Hepatic stellate cell (primary cell): Measurements from ENCODE around the gene ATG2B.
"Not testable (repeated sequence)": the region's sequence is repeated elsewhere in the genome, so short reads cannot be mapped to it uniquely, and the experiment has no call there.

Experiments
- DNase-seq: peaks from one replicate; pipeline ENCODE4 v3.0.0; 2011; ENCODE audit warnings: low spot score

ATG2B gene

DNA sequence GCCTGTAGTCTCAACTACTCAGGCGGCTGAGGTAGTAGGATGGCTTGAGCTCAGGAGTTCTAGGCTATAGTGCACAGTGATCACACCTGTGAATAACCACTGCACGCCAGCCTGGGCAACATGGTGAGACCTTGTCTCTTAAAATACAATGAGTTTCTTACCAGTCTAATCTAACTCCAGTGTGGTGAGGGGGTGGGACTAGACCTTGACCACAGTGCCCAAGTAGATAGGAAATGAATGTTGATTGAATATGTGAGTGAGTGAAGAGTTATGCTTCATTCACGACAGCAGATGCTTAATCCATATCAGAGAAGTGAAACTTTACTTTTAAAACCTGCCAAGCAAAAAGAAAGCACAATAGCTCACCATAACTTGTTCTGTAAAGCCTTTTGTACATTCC, 17.6 kb upstream of the ATG2B start:
- no peak for DNase-seq

DNA sequence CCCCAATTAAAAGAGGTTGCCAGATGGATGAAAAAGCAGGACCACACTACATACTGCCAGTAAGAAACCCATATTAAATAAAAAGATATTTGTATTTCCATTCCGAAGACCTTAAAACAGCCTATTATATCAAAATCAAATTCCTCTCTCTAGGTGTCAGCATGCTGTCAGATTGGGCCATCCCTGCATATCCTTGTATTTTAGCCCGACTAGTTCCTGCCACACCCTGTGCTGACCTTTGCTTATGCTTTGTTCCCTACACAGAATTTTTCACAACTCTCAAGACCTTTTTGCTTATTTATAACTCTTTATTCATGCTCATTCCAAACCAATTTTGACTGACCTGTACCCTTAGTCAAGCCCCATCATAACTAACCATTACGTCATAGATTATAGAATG, 13.0 kb upstream of the ATG2B start:
- DNase-seq = no peak

DNA sequence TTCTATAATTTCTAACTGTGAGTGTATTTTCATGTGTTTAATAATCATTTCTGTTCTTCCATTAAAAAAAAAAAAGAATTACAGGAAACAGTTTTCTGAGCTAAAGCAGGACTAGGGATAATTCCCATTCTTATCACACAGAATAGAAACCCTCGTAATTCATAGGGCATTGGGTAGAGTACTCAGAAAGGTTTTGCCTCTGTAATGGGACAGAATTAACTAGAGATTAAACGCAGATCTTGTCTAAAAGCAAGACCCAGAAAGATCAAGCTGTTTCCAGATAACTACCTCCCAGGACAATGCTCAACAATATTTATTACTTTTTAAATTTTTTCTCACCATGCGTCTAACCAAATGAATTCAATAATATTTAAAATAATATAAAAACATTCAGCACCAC, 10.4 kb upstream of the ATG2B start:
- no peak for DNase-seq

DNA sequence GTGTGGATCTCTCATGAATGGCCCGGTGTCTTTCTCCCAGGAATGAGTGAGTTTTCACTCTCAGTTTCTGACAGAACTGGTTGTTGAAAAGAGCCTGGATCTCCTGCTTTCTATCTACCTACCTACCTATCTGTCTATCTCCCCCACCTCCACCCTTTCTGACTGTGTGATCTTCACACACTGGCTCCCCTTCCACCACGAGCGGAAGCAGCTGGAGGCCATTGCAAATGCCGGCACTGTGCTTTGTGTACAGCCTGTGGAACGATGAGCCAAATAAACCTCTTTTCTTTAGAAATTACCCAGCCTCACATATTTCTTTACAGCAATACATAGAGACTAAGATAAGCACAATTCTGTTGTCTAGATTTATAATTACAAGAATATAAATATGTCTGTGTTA, 7.4 kb upstream of the ATG2B start:
- DNase-seq = no peak

DNA sequence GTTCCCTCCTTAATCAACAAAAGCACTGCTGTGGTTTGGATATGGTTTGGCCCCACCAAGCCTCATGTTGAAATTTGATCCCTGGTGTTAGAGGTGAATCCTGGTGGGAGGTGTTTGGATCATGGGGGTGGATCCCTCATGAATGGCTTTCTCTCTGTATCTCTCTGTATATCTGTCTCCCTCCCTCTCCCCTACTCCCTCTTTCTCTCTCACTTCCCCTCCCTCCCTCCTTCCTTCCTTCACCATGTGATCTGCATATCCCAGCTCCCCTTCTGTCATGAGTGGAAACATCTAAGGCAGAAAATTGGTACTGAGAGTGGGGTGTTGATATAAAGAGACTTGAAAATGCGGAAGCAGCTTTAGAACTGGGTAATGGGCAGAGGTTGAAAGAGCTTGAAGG, 5.4 kb upstream of the ATG2B start:
- no peak for DNase-seq

DNA sequence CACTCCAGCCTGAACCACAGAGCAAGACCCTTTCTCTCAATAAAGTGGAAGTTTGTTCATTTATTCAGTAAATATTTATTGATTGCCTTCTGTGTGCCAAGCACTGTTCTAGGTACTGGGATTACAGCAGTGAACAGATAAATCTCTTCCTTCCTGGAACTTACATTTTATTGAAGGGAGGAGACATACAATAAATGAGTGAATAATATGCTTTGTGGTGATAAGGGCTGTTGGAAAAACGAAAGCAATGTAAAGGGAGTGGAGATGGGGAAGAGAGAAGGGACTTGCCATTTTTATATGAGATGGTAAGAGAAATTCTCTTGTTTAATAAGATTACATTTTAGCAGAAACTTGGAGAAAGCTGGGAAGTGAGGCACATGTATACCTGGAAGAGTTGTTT, 1.8 kb upstream of the ATG2B start:
- no peak for DNase-seq

DNA sequence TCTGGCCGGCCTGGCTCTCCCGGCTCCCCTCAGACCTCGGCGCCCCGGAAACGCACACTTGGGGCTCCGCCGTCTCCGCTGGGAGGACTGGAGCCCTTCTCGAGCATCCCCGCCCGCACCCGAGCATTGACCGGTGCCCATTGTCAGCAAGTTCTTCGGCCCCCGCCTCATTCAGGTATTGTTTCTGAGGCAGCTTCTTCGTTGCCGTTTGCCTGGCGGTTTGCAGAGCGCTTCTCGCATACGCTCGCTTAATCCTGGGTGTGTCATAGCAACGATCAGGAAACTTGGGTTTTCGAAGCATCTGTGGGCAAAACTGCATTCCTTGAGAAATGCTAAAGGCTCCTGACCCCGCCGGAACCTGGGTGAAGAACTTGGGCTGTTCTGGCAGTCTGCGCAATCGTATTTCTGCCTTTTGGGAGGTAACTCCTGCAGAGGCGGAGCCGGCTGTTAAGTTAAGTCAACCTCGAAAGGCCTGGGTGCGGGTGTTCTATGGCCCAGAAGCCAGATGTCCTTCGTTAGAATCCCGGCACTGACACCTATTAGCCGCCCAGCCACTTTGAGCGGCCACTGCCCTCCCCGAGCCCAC, 703 bp upstream of the ATG2B start:
- peak; percentile 43 for DNase-seq

DNA sequence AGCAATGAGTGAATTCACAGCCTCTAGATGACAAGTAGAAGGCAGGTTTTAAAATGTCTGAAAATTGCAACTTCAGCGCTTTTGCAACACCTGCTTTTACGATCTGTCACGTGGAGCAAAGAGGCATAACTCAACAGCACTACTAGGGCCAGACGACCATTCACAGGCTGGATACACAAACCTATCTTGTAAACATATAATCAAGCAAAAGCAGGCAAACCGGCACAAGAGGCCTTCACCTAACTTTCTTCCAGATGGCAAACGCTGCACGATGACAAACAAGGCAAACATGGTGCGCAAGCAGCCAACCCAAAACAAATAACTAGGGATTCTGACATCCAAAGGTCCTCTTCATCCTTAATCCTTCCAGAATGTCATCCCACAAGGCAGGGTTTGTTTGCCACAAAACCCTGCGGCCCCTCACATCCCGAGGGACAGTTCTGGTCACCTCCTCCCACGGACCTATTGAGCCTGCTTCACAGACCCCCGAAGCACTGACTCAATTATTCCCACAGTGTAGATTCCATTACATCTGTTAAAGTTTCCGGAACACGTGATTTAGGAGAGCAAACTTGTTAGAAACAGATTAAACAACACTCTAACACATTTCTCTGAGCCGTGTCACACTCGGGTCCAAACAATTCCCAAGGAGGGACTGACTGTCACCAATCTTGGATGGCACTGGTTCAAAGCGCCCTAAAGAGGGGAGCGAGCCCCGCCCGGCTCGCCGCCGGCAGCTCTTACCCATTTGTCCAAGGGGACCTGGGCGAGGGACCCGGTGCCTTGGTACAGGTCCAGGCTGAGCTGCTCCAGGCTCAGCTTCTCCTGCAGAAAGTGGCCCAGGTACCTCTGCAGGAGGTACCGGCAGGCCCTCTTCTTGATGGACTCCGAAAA, 823 bp downstream of the ATG2B start:
- DNase-seq = peak; percentile 18

DNA sequence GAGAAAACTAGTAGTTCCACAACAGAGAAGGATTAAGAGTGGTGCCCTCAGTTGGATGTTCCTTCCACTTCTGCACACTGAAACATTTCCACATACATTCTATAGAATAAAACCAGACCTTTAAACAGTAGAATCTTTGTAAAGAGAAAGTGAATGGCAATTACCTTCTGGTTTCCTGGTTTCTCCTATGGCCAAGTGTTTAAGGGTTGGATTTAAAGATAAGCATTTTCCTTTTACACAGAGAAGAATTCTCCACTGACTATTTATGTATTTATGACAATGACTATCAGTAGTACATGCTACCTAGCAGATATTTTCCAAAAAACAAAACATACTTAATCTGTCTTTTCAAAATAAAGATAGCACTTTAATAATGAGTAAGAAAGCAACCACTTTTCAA, 3.2 kb downstream of the ATG2B start:
- no peak for DNase-seq

DNA sequence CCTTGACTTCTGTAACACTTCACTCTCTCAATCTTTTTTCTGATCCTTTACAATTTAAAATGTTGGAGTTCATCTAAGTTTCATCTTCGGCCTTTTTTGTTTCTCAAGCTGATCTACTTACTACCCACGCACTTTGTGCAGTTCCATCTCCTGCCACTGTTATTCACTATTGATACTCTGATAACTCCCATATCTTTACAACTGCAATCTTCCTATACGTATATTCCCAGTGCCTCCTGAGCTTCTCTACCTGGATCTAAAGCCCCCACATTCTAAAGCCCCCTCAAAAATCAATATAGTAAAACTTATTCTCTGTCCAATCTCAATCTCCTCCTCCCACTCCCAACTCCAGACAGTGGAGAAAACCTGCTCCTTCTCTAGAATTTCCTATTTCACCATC, 5.9 kb downstream of the ATG2B start:
- no peak for DNase-seq

DNA sequence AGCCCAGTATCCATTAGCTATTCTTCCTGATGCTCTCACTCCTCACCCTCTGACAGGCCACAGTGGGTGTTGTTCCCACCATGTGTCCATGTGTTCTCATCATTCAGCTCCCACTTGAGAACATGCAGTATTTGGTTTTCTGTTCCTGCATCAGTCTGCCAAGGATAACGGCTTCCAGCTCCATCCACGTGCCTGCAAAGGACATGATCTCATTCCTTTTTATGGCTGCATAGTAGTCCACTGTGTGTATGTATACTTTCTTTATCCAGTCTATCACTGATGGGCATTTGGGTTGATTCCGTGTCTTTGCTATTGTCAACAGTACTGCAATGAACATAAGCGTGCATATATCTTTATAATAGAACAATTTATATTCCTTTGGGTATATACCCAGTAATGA, 8.9 kb downstream of the ATG2B start:
- DNase-seq = no peak

DNA sequence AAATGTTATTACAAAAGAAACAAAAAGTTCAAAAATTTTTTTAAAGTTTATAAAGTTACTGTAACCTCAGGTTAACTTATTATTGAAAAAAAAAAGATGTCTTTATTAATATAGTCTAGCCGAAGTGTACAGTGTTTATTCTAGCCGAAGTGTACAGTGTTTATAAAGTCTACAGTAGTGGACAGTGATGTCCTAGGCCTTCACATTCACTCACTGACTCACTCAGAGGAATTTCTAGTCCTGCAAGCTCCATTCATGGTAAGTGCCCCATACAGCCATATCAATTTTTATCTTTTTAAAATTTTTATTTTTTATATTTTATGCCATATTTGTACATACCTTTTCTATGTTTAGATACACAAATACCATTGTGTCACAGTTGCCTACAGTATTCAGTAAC, 10.4 kb downstream of the ATG2B start:
- no peak for DNase-seq

DNA sequence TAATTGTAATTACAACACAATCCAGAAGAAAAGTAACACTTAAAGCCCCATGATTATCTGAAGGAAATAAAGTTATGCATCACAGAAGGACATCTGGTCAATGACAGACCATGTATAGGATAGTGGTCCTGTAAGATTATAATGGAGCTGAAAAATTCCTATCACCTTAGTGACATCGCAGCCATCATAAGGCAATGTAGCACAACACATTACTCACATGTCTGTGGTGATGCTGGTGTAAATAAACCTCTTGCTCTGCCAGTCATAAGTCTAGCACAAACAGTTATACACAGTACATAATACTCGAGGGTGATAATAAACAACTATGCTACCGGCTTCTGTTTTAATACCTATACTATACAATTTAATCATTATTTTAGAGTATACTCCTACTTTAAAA, 11.2 kb downstream of the ATG2B start:
- DNase-seq = no peak

DNA sequence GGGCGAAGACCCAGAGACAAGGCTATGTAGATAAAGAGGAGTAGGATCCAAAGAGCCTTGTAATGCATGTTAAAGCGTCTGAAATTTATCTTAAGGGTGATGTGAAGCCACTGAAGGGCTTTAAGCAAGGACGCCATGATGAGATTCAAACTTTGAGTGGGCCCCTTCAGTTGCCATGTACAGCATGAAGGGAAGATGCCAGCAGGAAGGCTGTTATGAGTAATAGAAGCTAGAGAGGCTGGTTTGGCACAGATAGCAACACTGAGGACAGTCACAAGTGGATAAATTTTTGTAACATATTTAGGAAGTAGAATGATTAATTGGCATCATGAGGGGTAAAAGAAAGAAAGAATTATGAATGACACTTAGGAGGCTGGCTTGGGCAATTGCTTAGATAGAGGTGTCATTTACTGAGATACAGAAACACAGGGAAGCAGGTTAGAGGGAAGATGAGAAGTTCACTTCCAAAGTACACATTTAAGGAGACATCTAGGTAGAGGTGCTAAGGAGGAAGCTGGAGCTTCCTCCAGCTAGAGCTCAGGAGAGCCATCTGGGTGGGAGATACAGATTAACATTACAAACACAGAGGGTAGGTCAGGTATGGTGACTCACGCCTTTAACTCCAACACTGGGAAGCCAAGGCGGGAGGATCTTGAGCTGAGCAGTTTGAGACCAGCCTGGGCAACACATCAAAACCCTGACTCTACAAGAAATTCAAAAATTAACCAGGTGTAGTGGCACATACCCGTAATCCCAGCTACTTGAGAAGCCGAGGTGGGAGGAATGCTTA, 13.7 kb downstream of the ATG2B start:
- DNase-seq = no peak

DNA sequence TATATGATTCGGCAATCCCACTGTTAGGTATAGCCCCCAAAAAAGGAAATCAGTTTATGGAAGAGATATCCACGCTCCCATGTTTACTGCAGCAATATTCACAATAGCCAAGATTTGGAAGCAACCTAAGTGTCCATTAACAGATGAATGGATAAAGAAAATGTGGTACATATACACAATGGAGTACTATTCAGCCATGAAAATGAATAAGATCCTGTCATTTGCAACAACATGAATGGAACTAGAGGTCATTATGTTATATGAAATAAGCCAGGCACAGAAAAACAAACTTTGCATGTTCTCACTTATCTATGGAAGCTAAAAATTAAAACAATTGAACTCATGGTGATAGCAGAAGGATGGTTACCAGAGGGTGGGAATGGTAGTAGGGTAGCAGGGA, 15.2 kb downstream of the ATG2B start:
- not testable (repeated sequence) for DNase-seq

DNA sequence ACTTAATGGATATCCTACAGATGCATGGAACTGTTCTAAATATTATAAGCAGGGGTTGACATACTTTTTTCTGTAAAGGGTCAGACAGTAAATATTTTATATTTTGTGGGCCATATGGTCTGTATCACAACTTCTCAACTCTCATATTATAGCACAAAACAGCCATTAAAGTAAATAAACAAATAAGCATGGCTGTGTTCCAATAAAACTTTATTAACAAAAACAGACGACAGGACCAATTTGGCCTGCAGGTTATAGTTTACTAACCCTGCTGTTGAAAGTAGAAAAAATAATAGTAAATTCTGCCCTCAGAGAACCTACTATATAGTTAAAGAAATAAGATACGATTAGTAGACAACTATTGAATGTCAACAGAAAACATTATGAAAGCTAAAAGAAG, 17.5 kb downstream of the ATG2B start:
- DNase-seq = no peak

DNA sequence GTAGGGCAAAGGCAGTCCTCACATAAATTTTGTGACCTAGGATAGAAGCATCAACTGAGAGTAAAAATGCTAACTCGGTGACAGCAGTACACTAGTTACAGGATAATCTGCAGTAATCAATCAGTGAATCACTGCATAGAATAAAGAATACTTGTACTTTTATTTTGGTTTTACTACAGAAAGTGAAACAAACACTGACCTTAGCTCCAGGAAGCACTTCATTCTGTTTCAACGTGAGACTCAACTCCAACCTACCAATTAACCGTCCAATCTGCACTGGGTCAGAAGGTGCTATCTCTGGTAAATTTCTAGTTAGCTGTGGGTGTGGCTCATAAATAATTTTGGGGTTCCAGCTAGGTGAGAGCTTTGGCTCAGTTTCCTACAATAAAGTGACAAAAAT, 21.8 kb downstream of the ATG2B start:
- no peak for DNase-seq

DNA sequence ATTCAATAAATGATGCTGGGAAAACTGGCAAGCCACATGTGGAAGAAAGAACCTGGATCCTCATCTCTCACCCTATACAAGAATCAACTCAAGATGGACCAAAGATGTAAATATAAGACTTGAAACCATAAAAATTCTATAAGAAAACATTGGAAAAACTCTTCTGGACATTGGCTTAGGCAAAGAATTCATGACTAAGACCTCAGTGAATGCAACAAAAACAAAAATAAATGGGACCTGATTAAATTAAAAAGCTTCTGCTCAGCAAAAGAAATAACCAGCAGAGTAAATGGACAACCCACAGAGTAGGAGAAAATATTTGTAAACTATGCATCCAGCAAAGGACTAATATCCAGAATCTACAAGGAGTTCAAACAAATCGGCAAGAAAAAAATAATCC, 24.6 kb downstream of the ATG2B start:
- no peak for DNase-seq

DNA sequence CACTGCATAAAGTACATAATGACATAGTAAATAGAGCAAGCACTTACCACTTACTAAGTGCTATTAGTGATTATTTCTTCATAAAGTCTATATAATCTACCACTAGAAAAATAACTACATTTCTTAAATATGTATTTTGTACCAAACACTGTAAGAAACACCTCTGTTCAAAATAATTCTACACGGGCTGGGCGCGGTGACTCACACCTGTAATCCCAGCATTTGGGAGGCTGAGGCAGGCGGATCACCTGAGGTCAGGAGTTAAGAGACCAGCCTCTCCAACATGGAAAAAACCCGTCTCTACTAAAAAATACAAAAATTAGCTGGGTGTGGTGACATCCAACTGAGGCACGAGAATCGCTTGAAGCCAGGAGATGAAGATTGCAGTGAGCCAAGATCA, 38.9 kb downstream of the ATG2B start:
- no peak for DNase-seq

DNA sequence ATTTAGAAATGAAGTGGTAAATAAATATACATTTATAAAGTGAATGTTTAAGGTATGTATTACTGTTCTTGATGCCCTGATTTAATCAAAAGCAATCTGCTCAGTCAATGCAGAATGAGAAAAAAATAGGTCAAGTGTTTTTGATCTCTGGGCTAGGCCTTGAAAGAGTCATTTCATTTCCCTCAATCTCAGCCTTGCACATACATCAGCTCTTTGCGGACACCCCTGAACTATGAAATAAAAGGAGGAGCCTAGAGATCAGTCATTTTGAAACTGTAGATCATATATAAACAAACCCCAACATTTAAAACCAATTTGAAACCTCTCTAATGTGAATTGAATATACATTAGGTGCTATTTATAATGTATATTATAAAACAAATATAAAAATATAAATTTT, 42.5 kb downstream of the ATG2B start:
- no peak for DNase-seq

DNA sequence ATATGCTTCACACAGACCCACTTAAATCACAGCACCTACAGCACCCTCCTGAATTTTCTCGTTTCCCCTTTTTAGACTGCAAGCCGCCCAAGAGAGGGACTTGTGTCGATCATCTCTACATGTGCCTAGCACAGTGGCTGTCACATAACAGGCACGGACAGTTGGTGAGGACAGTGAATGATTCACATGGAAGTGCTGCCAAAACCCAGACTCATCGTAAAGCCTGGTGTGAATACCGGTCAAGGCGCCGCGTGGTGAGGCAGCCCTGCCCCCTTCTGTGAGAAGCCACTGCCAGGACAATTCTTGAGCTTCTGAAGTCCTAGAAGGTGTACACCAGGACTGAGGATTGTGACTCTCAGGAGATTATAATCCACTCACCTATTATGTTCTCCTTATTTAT, 44.3 kb downstream of the ATG2B start:
- DNase-seq = no peak

DNA sequence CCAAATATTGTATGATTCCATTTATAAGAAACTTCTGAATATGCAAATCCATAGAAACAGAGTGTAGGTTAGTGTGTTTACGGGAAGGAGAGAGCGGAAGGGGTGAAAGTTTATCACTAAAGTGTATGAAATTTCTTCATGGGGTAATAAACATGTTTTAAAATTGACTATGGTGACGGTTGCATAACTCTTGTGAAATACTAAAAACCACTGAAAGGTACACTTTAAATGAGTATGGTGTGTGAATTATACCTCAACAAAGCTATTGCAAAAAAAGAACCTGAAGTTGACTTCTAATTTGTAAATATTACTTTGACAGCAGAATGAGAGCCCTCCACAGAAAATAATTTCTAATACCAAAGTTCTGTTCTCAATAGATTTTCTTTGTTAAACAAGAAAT, 47.1 kb downstream of the ATG2B start:
- DNase-seq = no peak

DNA sequence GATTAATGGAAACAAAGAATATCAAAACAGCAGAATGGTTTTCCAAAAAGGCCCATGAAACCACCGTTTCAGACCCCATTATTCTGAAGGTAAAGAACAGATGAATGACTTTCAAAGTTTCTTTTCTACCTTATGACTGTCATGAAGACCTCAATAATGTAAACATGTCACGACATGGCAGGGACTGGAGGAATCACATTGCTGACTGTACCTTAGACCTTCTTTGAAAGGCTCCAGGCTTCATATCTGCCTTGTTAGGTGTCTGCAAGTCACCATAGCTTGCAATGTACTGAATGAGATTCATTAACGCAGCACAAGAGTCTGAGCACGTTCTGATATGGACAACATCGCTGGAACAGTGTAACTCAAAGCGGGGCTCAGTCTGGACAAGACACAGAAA, 52.2 kb downstream of the ATG2B start:
- DNase-seq = no peak
